ENCODE results near the gene CCNL2.

DNA sequence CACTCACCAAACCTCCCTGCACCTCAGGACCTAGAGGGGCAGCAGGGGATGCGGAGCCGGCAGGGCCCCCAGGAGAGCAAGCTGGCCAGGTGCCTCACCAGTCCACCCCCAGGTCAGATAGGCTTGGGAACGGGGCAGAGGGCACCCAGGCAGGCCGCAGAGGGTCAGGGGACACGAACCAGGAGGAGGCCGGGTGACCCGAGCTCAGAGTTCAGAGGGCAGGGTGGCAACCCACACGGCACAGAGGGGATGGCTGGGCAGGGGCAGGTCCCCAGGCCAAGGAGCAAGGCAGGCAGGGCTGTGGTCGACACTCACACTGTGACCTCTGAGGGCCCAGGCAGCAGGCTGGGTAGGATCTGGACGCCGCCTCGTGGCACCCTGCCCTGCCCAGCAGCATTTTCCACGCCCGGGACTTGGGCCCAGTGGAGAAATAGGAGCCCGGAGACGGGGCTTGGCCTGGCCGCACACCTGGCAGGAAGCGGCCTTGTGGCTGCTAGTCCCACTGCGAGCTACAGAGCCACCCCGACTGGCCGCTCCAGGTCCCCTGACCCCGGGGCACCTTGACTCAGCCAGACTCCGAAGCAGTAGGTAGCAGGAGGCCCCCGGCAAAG, 55.2 kb downstream of the CCNL2 start:
- TF ChIP-seq ZNF274 (IDR thresholded peaks at IDR 0.05; ENCODE audit: low read depth, low read length) (no peak), YY1 (IDR thresholded peaks at IDR 0.05; ENCODE audit: insufficient read depth, insufficient read length) (no peak)
